Epithelial cell of esophagus (primary cell): Measurements from ENCODE around the gene CD200R1L.

Source experiments
- DNase-seq: peaks from one replicate; pipeline ENCODE4 v3.0.0; 2010; ENCODE audit warnings: low read depth
- H3K4me3 ChIP-seq: 2 replicates; pipeline ENCODE4 v1.5.1; 2011; ENCODE audit warnings: mild to moderate bottlenecking, low read length, control low read depth
- CTCF ChIP-seq: IDR thresholded peaks from 2 replicates; pipeline ENCODE4 v1.5.1; 2011; ENCODE audit warnings: low read depth, mild to moderate bottlenecking, low read length, control low read depth, inconsistent platforms; ENCODE audit not compliant: insufficient read depth; ENCODE audit errors: missing control alignments

CD200R1L gene

GRCh38 chr3:112794622-112795172, 52.0 kb downstream of the CD200R1L start:
- TF ChIP-seq CTCF, result no peak
- no peak for DNase-seq
- no peak overlapping the region for H3K4me3 ChIP-seq

DNA sequence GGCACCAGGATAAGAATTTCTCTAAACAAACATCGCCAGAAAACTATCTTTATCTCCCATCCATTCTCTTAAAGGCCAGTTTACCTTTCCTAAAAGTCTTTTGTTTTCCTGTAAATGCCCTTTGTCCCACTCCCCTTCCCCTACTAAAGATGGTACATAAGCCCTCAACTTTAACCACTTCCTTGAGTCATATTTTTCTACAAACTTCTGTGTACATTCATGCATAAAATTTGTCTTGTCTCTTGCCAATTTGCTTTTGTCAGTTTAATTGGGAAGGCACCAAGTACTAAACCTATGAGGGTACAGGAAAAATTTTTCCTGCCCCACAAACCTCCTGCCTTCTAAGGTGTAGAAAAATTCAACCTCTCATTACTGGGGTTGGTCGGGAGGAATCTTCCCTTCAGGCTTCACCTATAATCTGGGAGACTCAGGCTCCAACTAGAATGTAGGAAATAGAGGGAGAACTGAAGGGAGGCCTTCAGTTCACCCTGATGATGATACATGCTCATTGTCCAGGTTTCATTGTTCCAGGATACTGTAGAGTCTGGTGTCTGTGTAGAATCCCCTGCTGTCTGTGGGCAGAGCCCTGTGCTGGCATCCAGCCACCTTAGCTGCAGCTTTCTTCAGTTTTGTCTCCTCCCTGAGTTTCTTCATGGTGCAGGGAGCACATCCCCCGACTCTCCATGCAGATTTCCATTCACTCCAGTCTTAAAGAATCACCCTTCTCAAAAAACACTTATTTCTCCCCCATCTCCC, 53.2 kb downstream of the CD200R1L start:
- no peak for DNase-seq
- no peak overlapping the region for H3K4me3 ChIP-seq
- no peak for TF ChIP-seq CTCF

- no peak for TF ChIP-seq CTCF
- H3K4me3 ChIP-seq, result no peak overlapping the region
- DNase-seq, result no peak
Observed at GRCh38 chr3:112791736-112792135, 54.9 kb downstream of the CD200R1L start.

DNA sequence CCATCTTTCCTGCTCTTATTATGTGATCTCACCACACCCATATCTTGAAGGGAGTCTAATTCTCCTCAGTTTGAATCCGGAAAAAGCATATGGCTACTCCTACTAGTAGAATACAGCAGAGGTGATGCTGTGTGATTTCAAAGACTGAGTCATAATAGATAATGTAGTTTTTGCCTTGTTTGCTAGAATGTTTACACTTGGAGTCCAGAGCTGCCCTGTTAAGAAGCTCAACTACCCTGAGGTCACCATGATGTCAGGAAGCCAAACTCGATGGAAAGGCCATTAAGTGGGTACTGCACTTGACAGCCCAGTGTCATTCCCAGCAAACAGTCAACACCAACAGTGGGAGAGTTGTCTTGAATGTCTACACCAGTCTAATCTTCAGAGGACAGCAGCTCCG, 56.9 kb downstream of the CD200R1L start:
- DNase-seq, result no peak
- TF ChIP-seq CTCF, result no peak

GRCh38 chr3:112786881-112787579, 59.6 kb downstream of the CD200R1L start:
- TF ChIP-seq CTCF, result no peak
- H3K4me3 ChIP-seq, result no peak overlapping the region
- DNase-seq, result no peak

More for the DNA sequence above, 56.9 kb downstream of the CD200R1L start:
- no peak overlapping the region for H3K4me3 ChIP-seq

GRCh38 chr3:112786002-112786590, 60.6 kb downstream of the CD200R1L start:
- no peak overlapping the region for H3K4me3 ChIP-seq
- no peak for DNase-seq
- TF ChIP-seq CTCF, result no peak
